GM12878 (cell line): ENCODE results near the gene TMEM72. TPM values are rescaled to one million over a fixed set of nuclear protein-coding genes. Genes with fewer than 3 reads are reported as not detected.

ENCODE experiments used
- ATAC-seq: fragments of 200-7000 bp; cut with Tn5 transposase; 3 replicates; pipeline ENCODE4 v1.9.1; 2020; ENCODE audit warnings: mild to moderate bottlenecking, moderate library complexity
- BruUV-seq: library from RNA; stranded (reverse); fragments of 400-500 nt; replicated peaks from 2 replicates; lab custom pipeline; 2021; lab: Mats Ljungman, UMichigan
- CTCF ChIA-PET: fragments of 300-600 bp; sonication (Branson Sonifier 250); formaldehyde crosslinking; extraction: SDS; loops from one replicate; lab custom pipeline; 2021; ENCODE audit warnings: inconsistent platforms; lab: Yijun Ruan, JAX
- POLR2A ChIA-PET: fragments of 350-600 bp; formaldehyde crosslinking; extraction: SDS; loops from one replicate; lab custom pipeline; 2021; ENCODE audit warnings: inconsistent platforms; lab: Charles Lee
- RAD21 ChIA-PET: fragments of 300-600 bp; sonication (Branson Sonifier 250); formaldehyde crosslinking; loops from one replicate; lab custom pipeline; 2023; ENCODE audit warnings: antibody characterized with exemption; ENCODE audit not compliant: unreplicated experiment; lab: Charles Lee
- SMC1A ChIA-PET: fragments of 300-600 bp; sonication (Branson Sonifier 250); formaldehyde crosslinking; loops from one replicate; lab custom pipeline; 2023; ENCODE audit not compliant: unreplicated experiment, uncharacterized antibody; lab: Charles Lee
- DNase-seq: peaks from one replicate; pipeline ENCODE4 v3.0.0-alpha.2; 2011; ENCODE audit warnings: low read depth, low spot score
- FAIRE-seq: peaks from 3 replicates; lab custom pipeline; 2011; peaks lifted over from hg19 to GRCh38; lab: Jason Lieb, UNC
- H2AFZ ChIP-seq: 2 replicates; pipeline ENCODE4 v1.6.0; 2011; ENCODE audit warnings: low read depth, low read length, control low read depth; ENCODE audit not compliant: control insufficient read depth
- H3K27ac ChIP-seq: 2 replicates; pipeline ENCODE4 v1.5.1; 2011; ENCODE audit warnings: control low read depth; ENCODE audit not compliant: control insufficient read depth, insufficient read depth
- H3K27me3 ChIP-seq, 2 experiments: replicated peaks in 1 of 2; 2 replicates each; pipeline versions ENCODE4 v1.6.0 to v1.6.1; 2011; ENCODE audit warnings: low read length in 1 of 2; ENCODE audit not compliant: control insufficient read depth in 2 of 2, insufficient read depth in 2 of 2
- H3K36me3 ChIP-seq, 2 experiments: 2 replicates each; pipeline ENCODE4 v1.5.1; 2011; ENCODE audit warnings: low read length in 1 of 2; ENCODE audit not compliant: control insufficient read depth in 2 of 2, insufficient read depth in 2 of 2
- H3K4me1 ChIP-seq: 2 replicates; pipeline ENCODE4 v1.6.1; 2011; ENCODE audit warnings: mild to moderate bottlenecking, low read length, moderate library complexity, mixed read lengths; ENCODE audit not compliant: control insufficient read depth, insufficient read depth
- H3K4me2 ChIP-seq: 2 replicates; pipeline ENCODE4 v1.6.0; 2011; ENCODE audit warnings: control low read depth; ENCODE audit not compliant: control insufficient read depth, insufficient read depth
- H3K4me3 ChIP-seq: fragments of 200-600 bp; sonication (generic); 2 replicates; pipeline ENCODE4 v1.5.1; 2016
- H3K79me2 ChIP-seq: 2 replicates; pipeline ENCODE4 v1.6.0; 2011; ENCODE audit warnings: low read length; ENCODE audit not compliant: control insufficient read depth, insufficient read depth
- H3K9ac ChIP-seq: 2 replicates; pipeline ENCODE4 v1.8.0; 2011; ENCODE audit warnings: low read length, control low read depth, mixed read lengths; ENCODE audit not compliant: control insufficient read depth, insufficient read depth
- H3K9me3 ChIP-seq: replicated peaks from 3 replicates; pipeline ENCODE4 v1.5.1; 2011; ENCODE audit warnings: mild to moderate bottlenecking, low read length; ENCODE audit not compliant: control insufficient read depth, insufficient read depth
- H4K20me1 ChIP-seq: 2 replicates; pipeline ENCODE4 v1.6.0; 2011; ENCODE audit not compliant: control insufficient read depth, insufficient read depth
- ASH2L ChIP-seq: fragments of 300-600, 200-600 bp; sonication (generic); IDR thresholded peaks from 2 replicates; pipeline ENCODE4 v1.6.1; 2017; ENCODE audit warnings: low read depth, mild to moderate bottlenecking, borderline replicate concordance
- BHLHE40 ChIP-seq, 2 experiments: fragments of 450-650 bp in 1 of 2; IDR thresholded peaks; 2 replicates each; pipeline ENCODE4 v1.6.1; 2011 to 2017; ENCODE audit warnings: low read depth in 2 of 2, borderline replicate concordance in 1 of 2, improper control_type of control experiment in 1 of 2, low read length in 1 of 2, mild to moderate bottlenecking in 1 of 2
- CHD2 ChIP-seq: IDR thresholded peaks from 2 replicates; pipeline ENCODE4 v1.6.1; 2011; ENCODE audit warnings: low read depth, low read length, improper control_type of control experiment, borderline replicate concordance
- ETV6 ChIP-seq, 2 experiments: fragments of 450-650 bp in 1 of 2; IDR thresholded peaks in 1 of 2; conservative IDR thresholded peaks in 1 of 2; 2 replicates each; pipeline ENCODE4 v1.6.1; 2014; ENCODE audit warnings: antibody characterized with exemption in 1 of 2, borderline replicate concordance in 1 of 2, low read depth in 1 of 2, mild to moderate bottlenecking in 1 of 2, moderate library complexity in 1 of 2
- HCFC1 ChIP-seq: fragments of 150-350 bp; IDR thresholded peaks from 2 replicates; pipeline ENCODE4 v1.6.1; 2014; ENCODE audit warnings: low read length
- KAT2A ChIP-seq: conservative IDR thresholded peaks from 2 replicates; pipeline ENCODE4 v1.6.1; 2011; ENCODE audit warnings: low read depth, low read length; ENCODE audit not compliant: control insufficient read depth
- NBN ChIP-seq: fragments of 450-650 bp; IDR thresholded peaks from 2 replicates; pipeline ENCODE4 v1.6.1; 2016
- SMAD1 ChIP-seq: fragments of 450-650 bp; IDR thresholded peaks from 2 replicates; pipeline ENCODE4 v1.6.1; 2018; ENCODE audit warnings: mild to moderate bottlenecking, low read depth; ENCODE audit not compliant: partially characterized antibody
- WRNIP1 ChIP-seq: IDR thresholded peaks from 2 replicates; pipeline ENCODE4 v1.6.1; 2011; ENCODE audit warnings: low read depth, low read length, improper control_type of control experiment, borderline replicate concordance
- ZNF217 ChIP-seq: fragments of 450-650 bp; IDR thresholded peaks from 2 replicates; pipeline ENCODE4 v1.6.1; 2017; ENCODE audit warnings: antibody characterized with exemption, mild to moderate bottlenecking
- WGBS: methylation state at CpG from one replicate; pipeline ENCODE4 v1.1.6; 2016; ENCODE audit warnings: low lambda C conversion rate; ENCODE audit not compliant: insufficient replicate concordance, insufficient coverage; ENCODE audit errors: missing lambda C conversion rate; 5-methylcytosine and 5-hydroxymethylcytosine counted together
- in situ Hi-C: fragments of 300-500 bp; cut with MboI; formaldehyde crosslinking; loops from 9 replicates; pipeline ENCODE4 v1.14.3; 2018; ENCODE audit warnings: mixed read lengths
- intact Hi-C: fragments of 100-400 bp; cut with micrococcal nuclease; formaldehyde crosslinking; loops from one replicate; pipeline ENCODE4 v1.14.2; 2022; ENCODE audit not compliant: unreplicated experiment
- polyA plus RNA-seq, 11 experiments: library from polyadenylated mRNA; depleted of rRNA in 4 of 11; unstranded in 6 of 11; stranded (reverse) in 5 of 11; fragments of >200 nt; fragmentation: Nextera tagmentation in 4 of 11; fragmentation: Illumina TruSeq in 1 of 11; extraction: Ambion mirVana in 4 of 11; extraction: Trizol in 1 of 11; gene quantifications; 1 replicate in 1 of 11; 2 replicates in 10 of 11; pipeline versions ENCODE4 v1.2.1 to v1.2.3, GENCODE V29; 2011 to 2016; ENCODE audit warnings: inconsistent platforms in 2 of 11, missing spikeins in 2 of 11, low read depth in 1 of 11
- total RNA-seq, 4 experiments: library from RNA; depleted of rRNA in 3 of 4; stranded (reverse); fragments of >200 nt in 3 of 4; fragmentation: Illumina TruSeq in 1 of 4; extraction: Trizol in 1 of 4; gene quantifications; 2 replicates each; pipeline versions ENCODE4 v1.2.1 to v1.2.3, GENCODE V29; 2013 to 2021
- TF ChIP-seq, protein P1 (sequence below): IDR thresholded peaks from 2 replicates; pipeline ENCODE4 v1.6.1; 2012; ENCODE audit warnings: improper control_type of control experiment, low read depth, low read length; ENCODE audit not compliant: insufficient replicate concordance
- TF ChIP-seq, protein P2 (sequence below): fragments of 450-650 bp; IDR thresholded peaks from 2 replicates; pipeline ENCODE4 v1.6.1; 2017; ENCODE audit warnings: low read depth, mild to moderate bottlenecking, moderate library complexity
- TF ChIP-seq, protein P3 (sequence below): fragments of 450-650 bp; IDR thresholded peaks from 2 replicates; pipeline ENCODE4 v1.6.1; 2017; ENCODE audit warnings: borderline replicate concordance

The TMEM72 gene
- total and polyA plus RNA-seq, 10 of the 15 experiments (the other 5 are each of a cell fraction or from before 2014, with no cell fraction given): 0.12 TPM; not detected in 9

DNA sequence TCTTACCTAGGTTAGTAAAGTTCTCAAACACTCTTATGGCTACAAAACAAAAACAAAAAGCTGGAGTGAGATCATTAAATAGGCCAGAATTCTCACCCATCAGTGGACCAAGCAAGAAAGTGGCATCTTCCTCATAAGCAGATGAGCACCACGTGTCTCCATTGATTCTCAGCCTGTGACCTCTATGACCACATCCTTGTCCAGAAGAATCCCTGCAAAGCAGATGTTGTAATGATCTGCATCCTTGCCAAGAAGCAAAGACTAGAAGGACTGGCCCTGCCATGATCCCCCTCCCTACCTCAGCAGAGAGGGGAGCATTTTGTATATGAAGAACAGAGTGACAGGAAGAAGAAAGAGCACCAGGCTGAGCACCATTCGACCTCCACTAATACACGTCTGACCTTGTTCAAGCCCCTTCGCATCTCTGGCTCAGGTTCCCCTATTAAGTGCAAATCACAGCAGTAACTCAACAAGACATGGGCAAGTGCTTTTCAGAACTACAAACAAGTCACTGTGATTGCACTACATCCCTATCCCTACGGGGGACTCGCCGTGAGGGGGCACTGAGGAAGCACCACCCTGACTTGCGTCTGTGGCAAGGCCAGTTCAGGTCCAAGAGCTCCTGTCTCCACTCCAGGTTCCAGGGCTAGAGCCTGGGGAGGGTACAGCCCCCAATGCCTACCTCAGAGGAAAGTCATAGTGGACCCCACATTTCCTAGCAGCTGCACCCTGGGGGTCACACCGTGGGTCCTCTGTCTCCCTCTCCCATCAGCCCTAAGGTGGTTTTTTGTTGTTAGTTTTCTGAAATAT, 26.3 kb downstream of the TMEM72 start:
- BruUV-seq: no TSS peak
- intact Hi-C loops: no loop called here
- no peaks in the 10 kb centered on the region for H3K27me3 ChIP-seq
- H3K4me3 ChIP-seq: no peak overlapping the region
- H2AFZ ChIP-seq: no peak overlapping the region
- no peak overlapping the region for H3K9ac ChIP-seq
- ATAC-seq (no peak), FAIRE-seq (no peak), DNase-seq (no peak)
- H3K4me2 ChIP-seq: no peak overlapping the region
- ChIA-PET SMC1A (interaction anchor here (0.6 to 1.7 kb wide), 6 partner anchors 8 to 36 kb away, joined by 3 to 6 read pairs (median 4); no protein-coding TSS in a partner anchor), RAD21 (no interaction called here), CTCF (interaction anchor here (1.2 to 8.0 kb wide), 4 partner anchors 10 to 68 kb away, joined by 3 to 116 read pairs (median 4); partner anchors contain the start of gene DEPP1), POLR2A (interaction anchor here (0.8 to 1.8 kb wide), 3 partner anchors 10 to 41 kb away, joined by 3 to 4 read pairs (median 3); no protein-coding TSS in a partner anchor)
- no peaks in the 10 kb centered on the region for H4K20me1 ChIP-seq
- H3K9me3 ChIP-seq: no peaks in the 10 kb centered on the region; the same call in 2 of the 3 replicates
- WGBS: 80% methylated on average over 9 of the region's 9 CpGs
- in situ Hi-C loops: no loop called here
- H3K36me3 ChIP-seq: no peaks in the 10 kb centered on the region
- no peaks in the 10 kb centered on the region for H3K79me2 ChIP-seq
- no peak overlapping the region for H3K27ac ChIP-seq
- peaks cover 8% of the 10 kb centered on the region for H3K4me1 ChIP-seq
- TF ChIP-seq, protein P1, sequence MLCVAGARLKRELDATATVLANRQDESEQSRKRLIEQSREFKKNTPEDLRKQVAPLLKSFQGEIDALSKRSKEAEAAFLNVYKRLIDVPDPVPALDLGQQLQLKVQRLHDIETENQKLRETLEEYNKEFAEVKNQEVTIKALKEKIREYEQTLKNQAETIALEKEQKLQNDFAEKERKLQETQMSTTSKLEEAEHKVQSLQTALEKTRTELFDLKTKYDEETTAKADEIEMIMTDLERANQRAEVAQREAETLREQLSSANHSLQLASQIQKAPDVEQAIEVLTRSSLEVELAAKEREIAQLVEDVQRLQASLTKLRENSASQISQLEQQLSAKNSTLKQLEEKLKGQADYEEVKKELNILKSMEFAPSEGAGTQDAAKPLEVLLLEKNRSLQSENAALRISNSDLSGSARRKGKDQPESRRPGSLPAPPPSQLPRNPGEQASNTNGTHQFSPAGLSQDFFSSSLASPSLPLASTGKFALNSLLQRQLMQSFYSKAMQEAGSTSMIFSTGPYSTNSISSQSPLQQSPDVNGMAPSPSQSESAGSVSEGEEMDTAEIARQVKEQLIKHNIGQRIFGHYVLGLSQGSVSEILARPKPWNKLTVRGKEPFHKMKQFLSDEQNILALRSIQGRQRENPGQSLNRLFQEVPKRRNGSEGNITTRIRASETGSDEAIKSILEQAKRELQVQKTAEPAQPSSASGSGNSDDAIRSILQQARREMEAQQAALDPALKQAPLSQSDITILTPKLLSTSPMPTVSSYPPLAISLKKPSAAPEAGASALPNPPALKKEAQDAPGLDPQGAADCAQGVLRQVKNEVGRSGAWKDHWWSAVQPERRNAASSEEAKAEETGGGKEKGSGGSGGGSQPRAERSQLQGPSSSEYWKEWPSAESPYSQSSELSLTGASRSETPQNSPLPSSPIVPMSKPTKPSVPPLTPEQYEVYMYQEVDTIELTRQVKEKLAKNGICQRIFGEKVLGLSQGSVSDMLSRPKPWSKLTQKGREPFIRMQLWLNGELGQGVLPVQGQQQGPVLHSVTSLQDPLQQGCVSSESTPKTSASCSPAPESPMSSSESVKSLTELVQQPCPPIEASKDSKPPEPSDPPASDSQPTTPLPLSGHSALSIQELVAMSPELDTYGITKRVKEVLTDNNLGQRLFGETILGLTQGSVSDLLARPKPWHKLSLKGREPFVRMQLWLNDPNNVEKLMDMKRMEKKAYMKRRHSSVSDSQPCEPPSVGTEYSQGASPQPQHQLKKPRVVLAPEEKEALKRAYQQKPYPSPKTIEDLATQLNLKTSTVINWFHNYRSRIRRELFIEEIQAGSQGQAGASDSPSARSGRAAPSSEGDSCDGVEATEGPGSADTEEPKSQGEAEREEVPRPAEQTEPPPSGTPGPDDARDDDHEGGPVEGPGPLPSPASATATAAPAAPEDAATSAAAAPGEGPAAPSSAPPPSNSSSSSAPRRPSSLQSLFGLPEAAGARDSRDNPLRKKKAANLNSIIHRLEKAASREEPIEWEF: no peak
- TF ChIP-seq, protein P2, sequence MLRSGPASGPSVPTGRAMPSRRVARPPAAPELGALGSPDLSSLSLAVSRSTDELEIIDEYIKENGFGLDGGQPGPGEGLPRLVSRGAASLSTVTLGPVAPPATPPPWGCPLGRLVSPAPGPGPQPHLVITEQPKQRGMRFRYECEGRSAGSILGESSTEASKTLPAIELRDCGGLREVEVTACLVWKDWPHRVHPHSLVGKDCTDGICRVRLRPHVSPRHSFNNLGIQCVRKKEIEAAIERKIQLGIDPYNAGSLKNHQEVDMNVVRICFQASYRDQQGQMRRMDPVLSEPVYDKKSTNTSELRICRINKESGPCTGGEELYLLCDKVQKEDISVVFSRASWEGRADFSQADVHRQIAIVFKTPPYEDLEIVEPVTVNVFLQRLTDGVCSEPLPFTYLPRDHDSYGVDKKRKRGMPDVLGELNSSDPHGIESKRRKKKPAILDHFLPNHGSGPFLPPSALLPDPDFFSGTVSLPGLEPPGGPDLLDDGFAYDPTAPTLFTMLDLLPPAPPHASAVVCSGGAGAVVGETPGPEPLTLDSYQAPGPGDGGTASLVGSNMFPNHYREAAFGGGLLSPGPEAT: no peak
- no peak for TF ChIP-seq ASH2L
- TF ChIP-seq SMAD1: no peak
- TF ChIP-seq ETV6 (conservative IDR thresholded peaks at IDR 0.05 in 1 of 2, IDR thresholded peaks at IDR 0.05 in 1 of 2; ENCODE audit: borderline replicate concordance in 1 of 2, low read depth in 1 of 2): no peak
- TF ChIP-seq KAT2A: no peak
- TF ChIP-seq HCFC1: no peak
- TF ChIP-seq NBN: no peak
- TF ChIP-seq ZNF217: no peak
- TF ChIP-seq, protein P3, sequence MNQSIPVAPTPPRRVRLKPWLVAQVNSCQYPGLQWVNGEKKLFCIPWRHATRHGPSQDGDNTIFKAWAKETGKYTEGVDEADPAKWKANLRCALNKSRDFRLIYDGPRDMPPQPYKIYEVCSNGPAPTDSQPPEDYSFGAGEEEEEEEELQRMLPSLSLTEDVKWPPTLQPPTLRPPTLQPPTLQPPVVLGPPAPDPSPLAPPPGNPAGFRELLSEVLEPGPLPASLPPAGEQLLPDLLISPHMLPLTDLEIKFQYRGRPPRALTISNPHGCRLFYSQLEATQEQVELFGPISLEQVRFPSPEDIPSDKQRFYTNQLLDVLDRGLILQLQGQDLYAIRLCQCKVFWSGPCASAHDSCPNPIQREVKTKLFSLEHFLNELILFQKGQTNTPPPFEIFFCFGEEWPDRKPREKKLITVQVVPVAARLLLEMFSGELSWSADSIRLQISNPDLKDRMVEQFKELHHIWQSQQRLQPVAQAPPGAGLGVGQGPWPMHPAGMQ: no peak
- TF ChIP-seq CHD2: no peak
- TF ChIP-seq WRNIP1: no peak
- TF ChIP-seq BHLHE40 (IDR thresholded peaks at IDR 0.05; ENCODE audit: borderline replicate concordance in 1 of 2, low read depth in 2 of 2, low read length in 1 of 2): no peak
